SK-N-SH treated with all-trans-retinoic acid at 6 μM for 48 hours (cell line): ENCODE data around the gene RSAD1.

Experiments used
- PATZ1 ChIP-seq: fragments of 250-450 bp; sonication (Bioruptor Pico); IDR thresholded peaks from 2 replicates; pipeline ENCODE4 v1.8.0; 2020; ENCODE audit warnings: mild to moderate bottlenecking, moderate library complexity, borderline replicate concordance
- TCF4 ChIP-seq: fragments of 250-450 bp; sonication (Bioruptor Pico); IDR thresholded peaks from 2 replicates; pipeline ENCODE4 v1.8.0; 2021; ENCODE audit warnings: mild to moderate bottlenecking, moderate library complexity, borderline replicate concordance
- ZC3H10 ChIP-seq: fragments of 250-450 bp; sonication (Bioruptor Pico); IDR thresholded peaks from 2 replicates; pipeline ENCODE4 v1.5.1; 2021; ENCODE audit warnings: mild to moderate bottlenecking, moderate library complexity
- ZFP30 ChIP-seq: fragments of 450-650 bp; formaldehyde crosslinking; IDR thresholded peaks from 2 replicates; pipeline ENCODE4 v1.5.0; 2022; ENCODE audit warnings: mild to moderate bottlenecking, moderate library complexity

- TF ChIP-seq TCF4 (CRISPR knock-in tag), result no peak
- TF ChIP-seq PATZ1 (CRISPR knock-in tag), result no peak
- no peak for TF ChIP-seq ZC3H10 (CRISPR knock-in tag)
- no peak for TF ChIP-seq ZFP30 (CRISPR knock-in tag)
Measured at GRCh38 chr17:50518384-50519023, 39.8 kb downstream of the RSAD1 start.
